IPS DF 19.7 (cell line): ENCODE data around the gene KCNT1.
"Not testable (repeated sequence)": the region's sequence is repeated elsewhere in the genome, so short reads cannot be mapped to it uniquely, and the experiment has no call there.

Source experiments
- DNase-seq: peaks from one replicate; pipeline ENCODE4 v3.0.0-alpha.2; 2013; ENCODE audit warnings: low read depth, low spot score

Gene KCNT1

DNA sequence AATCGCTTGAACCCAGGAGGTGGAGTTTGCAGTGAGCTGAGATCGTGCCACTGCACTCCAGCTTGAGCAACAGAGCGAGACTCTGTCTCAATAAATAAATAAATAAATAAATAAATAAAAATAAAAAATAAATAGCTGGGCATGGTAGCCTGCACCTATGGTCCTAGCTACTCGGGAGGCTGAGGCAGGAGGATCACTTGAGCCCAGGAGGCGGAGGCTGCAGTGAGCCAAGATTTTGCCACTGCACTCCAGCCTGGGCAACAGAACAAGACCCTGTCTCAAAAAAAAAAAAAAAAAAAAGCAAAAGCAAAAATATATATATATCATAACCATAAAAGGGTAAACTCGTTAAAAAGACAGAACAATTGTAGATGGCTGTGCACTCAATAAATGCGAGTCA lies 29.2 kb upstream of the KCNT1 start:
- DNase-seq, result not testable (repeated sequence)

DNA sequence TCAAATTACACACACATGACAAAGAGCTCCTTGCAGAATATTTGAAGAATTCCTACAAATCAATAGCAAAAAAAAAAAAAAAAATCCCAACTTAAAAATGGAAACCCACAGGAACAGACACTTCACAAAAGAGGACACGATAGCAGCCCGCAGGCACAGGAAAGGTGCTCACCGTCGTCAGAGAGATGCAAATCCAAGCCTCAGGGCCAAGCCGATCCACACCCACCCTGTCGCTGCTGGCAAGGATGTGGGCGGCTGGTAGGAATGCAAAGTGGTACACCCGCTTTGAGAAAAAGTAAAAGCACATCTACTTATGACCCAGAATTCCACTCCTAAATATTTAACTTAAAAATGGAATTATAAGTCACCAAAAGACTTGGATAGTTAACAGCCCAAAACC lies 28.0 kb upstream of the KCNT1 start:
- DNase-seq, result no peak

DNA sequence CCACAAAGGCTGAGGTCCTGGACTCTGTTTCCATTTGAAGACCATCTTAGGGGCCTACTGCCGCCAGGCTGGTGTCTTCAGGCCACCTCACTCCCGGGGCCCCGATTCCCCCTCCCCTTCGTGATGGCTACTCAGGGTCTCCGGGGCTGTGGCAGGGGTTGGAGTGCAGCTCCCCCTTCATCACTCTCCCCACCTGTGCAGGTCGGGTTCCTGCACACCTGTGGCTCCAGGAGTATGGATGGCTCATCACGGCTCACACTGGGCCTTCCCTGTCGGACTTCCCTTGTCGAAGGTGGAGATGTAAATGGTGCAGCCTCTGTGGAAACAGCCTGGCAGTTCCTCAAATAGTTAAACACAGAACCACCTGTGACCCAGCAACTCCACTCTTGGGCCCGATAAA lies 27.0 kb upstream of the KCNT1 start:
- no peak for DNase-seq

GRCh38 chr9:135676891-135677290 lies 25.1 kb upstream of the KCNT1 start:
- DNase-seq, result no peak

GRCh38 chr9:135677641-135678168 lies 24.3 kb upstream of the KCNT1 start:
- DNase-seq, result no peak

GRCh38 chr9:135678236-135679017 lies 23.6 kb upstream of the KCNT1 start:
- DNase-seq, result no peak

- no peak for DNase-seq
Observed at GRCh38 chr9:135680056-135680455, 21.9 kb upstream of the KCNT1 start.

- DNase-seq, result no peak
Observed at GRCh38 chr9:135681161-135681560, 20.8 kb upstream of the KCNT1 start.

DNA sequence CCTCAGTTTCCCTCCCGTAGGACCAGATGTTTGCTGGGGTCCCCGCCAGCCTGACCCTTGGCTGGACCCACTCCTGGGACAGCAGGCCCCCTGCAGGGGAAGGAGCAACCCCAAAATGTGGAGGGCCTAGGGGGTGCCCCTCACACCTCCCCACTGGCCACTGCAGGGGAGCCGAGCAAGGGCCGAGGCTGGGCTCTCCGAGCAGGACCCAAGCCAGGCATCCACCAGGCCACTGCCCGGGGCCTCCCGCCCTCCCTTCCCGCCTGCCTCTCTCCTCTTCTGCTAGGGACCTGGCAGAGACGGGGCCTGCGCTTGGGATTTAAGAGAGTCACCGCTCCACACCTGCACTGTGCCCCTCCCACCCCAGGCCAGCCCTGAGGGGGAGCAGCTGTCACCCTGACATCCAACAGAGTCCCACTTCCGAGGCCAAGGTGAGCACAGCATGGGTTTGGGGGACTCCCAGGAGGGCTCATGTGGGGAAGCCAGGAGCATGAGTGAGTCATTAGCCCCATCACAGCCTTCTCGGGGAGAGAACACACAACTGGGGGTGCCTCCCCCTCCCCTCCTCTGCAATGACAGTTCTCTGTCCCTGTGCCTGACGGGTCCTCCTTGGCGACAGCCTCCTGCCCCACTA lies 18.5 kb upstream of the KCNT1 start:
- no peak for DNase-seq

DNA sequence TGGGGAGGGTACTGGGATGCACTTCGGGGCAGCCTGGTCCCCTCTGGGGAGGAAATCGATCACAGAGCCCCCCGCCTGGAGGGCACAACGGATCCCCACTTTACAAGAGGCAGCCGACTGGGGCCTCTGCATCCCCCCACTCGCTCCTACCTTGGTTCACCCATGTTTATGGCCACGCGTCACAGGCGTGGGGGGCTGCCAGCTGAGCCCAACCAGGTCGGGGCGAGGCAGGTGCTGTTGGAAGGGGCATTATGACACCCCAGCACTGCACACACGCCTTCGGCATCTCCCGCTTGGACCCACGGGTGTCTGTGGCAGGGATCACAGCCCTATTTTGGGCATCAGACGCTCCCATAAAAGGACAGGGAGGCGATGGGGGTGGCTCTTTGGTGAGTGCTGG lies 17.3 kb upstream of the KCNT1 start:
- no peak for DNase-seq

DNA sequence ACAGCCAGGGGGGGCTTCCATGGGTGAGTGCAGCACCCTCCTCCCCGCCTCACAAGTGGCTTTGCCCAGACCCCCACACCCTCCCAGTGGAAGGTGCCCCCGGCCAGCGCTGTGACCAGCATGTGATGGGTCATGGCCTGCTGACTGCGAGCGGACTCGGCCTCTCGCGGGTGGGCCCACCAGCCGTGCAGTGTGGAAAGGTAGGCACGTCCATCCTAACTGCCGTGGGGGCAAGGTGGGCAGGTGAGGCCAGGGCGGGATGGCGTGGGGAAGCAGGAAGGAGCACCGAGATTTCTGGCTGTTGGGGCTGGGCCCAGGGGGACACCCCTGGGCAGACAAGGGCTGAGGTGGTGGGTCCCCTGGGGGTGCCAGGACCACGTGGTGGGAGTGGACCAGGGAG lies 14.8 kb upstream of the KCNT1 start:
- DNase-seq, result no peak

DNA sequence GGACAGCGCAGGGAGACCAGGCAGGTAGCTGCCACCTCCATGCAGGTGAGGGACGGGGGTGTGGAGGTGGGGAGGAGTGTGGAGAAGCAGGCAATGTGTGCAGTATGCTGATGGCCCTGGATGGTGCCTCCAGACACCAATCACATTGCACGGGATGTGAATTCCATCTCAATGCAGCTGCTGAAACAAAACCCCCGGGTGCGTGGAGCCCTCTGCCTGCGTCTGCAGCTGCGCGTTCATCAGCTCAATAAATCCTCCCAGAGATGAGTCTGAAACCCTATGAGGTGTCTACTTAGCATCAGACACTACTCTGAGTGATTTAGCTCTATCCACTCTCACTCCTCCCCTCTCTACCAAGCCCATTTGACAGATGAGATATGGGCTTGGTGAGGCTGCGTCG lies 13.0 kb upstream of the KCNT1 start:
- no peak for DNase-seq

DNA sequence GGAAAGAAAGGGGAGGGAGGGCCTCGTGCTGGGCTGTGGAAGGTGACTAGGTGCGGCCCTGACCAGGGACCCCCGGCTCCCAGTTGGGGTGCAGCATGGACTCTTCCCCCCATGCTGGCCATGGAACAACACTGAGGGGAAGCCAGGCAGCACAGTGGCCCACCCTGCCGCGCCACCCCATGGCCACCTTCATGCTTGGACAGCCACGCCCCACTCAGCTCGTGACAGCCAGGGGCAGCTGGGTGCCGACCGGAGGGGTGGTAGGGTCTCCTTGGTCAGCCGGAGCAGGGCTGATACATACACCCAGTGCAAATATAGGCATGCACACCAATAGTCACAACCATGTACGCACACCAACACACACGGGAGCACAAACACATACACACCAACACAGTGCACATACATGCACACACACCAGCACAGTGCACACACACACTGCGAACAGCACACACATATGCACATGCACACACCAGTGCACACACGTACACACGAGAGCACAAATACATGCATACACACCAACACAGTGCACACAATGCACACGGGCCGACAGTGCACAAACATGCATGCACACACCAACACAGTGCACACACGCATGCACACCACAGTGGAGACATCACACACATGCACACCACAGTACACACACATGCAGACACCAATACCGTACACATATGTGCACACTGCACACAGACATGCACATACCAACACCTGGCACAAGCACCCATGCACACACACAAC lies 11.0 kb upstream of the KCNT1 start:
- DNase-seq, result no peak

- DNase-seq, result no peak
Observed at GRCh38 chr9:135692410-135692809, 9.6 kb upstream of the KCNT1 start.

DNA sequence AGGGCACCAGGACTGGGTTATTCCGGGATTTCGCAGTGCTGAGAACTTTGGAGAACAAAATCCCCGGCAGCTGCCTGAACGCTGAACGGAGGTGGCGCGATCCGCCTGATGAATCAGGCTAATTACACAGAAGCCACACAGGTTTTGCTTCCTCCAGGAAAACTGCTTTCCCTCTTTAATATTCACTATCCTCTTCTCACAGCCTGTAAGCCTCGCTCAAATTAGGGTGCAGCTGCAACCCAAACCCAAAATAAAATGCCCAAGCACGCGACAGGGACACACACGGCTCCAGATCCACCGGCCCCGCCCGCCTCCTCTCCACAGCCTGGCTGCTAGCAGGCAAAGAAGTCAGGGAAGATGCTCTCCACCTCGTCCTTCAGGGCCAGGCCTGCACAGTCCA lies 8.7 kb upstream of the KCNT1 start:
- no peak for DNase-seq

- DNase-seq, result no peak
Observed at GRCh38 chr9:135693771-135694170, 8.2 kb upstream of the KCNT1 start.

DNA sequence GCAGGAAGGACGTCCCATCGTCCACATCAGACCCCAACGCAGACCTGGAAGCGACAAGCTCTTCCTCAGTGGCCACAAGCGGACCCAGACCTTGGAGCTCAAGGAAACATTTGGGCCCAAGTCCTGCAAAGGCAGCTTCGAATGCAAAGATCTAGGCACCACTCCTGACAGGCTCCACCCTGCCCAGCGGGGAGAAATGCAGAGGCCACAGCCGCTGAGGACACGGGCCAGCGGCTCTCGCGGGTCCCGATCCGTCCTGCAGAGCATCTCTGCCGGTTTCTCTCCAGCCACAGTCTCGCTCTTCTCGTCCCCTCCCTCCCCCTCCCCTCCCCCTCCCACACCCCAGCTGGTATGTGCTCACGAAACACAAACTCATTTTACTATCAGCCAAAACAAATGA lies 7.6 kb upstream of the KCNT1 start:
- DNase-seq, result no peak

DNA sequence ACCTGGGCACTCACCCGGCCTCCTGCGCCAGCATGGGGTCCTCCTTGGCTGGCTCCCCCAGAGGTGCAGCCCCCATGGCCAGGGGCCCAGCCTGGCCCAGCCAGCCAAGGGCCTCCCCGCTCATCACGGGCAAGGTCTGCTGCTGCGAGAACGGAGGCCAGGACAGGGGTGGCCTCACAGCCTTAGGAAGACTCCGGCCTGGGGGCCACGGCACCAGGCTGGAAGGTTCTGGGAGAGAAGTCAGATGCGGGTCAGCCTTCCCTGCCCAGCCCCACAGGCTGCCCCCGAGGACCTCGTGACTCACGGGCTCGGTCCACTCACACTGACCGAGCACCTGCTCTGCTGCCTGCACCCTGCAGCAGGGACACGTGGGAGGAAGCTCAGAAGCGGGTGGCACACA lies 6.9 kb upstream of the KCNT1 start:
- DNase-seq, result no peak

- DNase-seq, result no peak
Observed at GRCh38 chr9:135695642-135696041, 6.3 kb upstream of the KCNT1 start.

DNA sequence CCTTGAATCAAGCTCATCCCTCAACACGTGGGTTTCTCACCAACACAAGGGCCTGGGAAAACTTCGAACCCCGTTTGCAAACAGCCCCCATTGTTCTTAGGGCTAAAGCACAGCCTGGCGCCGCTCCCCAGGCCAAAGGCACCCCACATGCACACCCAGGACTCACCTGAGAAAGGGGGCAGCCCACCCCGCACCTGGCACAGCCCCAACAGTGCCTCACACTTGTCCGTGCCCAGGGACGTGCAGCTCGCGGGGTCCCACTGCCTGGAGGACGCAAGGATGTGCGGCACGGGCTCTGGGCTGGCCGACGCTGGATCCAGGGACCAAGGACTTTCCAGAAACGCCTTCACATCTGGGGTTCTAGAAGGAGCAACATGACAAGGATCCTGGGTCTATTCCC lies 5.5 kb upstream of the KCNT1 start:
- DNase-seq, result no peak

- DNase-seq, result no peak
Observed at GRCh38 chr9:135697226-135697625, 4.8 kb upstream of the KCNT1 start.

DNA sequence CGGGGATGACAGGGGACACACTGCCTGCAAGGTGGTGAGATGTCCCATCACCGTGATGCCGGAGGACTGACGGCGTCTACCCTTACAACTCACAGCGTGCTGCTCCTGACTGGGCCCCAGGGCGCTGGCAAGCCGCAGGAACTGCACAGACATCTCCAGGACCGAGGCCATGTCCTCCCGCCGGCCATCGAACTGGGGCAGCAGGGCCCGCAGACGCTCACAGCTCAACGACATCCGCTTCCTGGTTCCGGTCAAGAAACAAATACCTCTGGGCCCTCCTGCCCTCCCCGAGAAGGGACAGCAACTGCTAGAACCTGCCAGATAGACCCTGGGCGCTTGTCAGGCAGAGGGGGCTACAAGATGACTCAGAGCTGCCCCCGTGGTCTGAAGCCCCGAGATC lies 3.7 kb upstream of the KCNT1 start:
- DNase-seq, result no peak

- DNase-seq, result no peak
Observed at GRCh38 chr9:135698767-135699166, 3.2 kb upstream of the KCNT1 start.
